Caco-2 (cell line): ENCODE measurements around the gene HINFP. TPM values are rescaled to one million over a fixed set of nuclear protein-coding genes. Genes with fewer than 3 reads are reported as not detected.

Source experiments
- BruUV-seq: library from RNA; stranded (reverse); fragments of 400-500 nt; replicated peaks from 2 replicates; lab custom pipeline; 2021; lab: Mats Ljungman, UMichigan
- CTCF ChIA-PET: fragments of 300-600 bp; sonication (Branson Sonifier 250); formaldehyde crosslinking; loops from one replicate; lab custom pipeline; 2022; ENCODE audit warnings: antibody characterized with exemption; lab: Charles Lee
- POLR2A ChIA-PET: fragments of 300-600 bp; sonication (Branson Sonifier 250); formaldehyde crosslinking; loops from one replicate; lab custom pipeline; 2022; ENCODE audit warnings: antibody characterized with exemption; lab: Charles Lee
- DNase-seq, 2 experiments: peaks; one replicate each; pipeline versions ENCODE4 v3.0.0 to v3.0.0-alpha.2; 2020 to 2022
- H3K27me3 ChIP-seq: replicated peaks from 2 replicates; pipeline ENCODE4 v1.6.0; 2011; ENCODE audit warnings: low read length; ENCODE audit not compliant: control insufficient read depth, insufficient read depth
- H3K36me3 ChIP-seq: 2 replicates; pipeline ENCODE4 v1.5.1; 2011; ENCODE audit warnings: low read length; ENCODE audit not compliant: control insufficient read depth, insufficient read depth
- H3K4me1 ChIP-seq: fragments of 250-450 bp; sonication (Bioruptor Pico); 2 replicates; pipeline ENCODE4 v1.5.1; 2020; ENCODE audit warnings: mild to moderate bottlenecking
- H3K4me3 ChIP-seq: 2 replicates; pipeline ENCODE4 v1.5.1; 2011; ENCODE audit warnings: low read depth, mild to moderate bottlenecking, control low read depth, low read length
- H3K9me3 ChIP-seq: fragments of 250-450 bp; sonication (Bioruptor Pico); 2 replicates; pipeline ENCODE4 v1.5.1; 2020; ENCODE audit warnings: mild to moderate bottlenecking, moderate library complexity
- H3K27ac Mint-ChIP-seq: one replicate; pipeline ENCODE4 v1.8.0; 2022; ENCODE audit warnings: mixed read lengths; ENCODE audit not compliant: unreplicated experiment
- H3K27me3 Mint-ChIP-seq: one replicate; pipeline ENCODE4 v1.8.0; 2022; ENCODE audit warnings: mixed read lengths; ENCODE audit not compliant: insufficient read depth, unreplicated experiment
- H3K36me3 Mint-ChIP-seq: one replicate; pipeline ENCODE4 v1.8.0; 2022; ENCODE audit warnings: mild to moderate bottlenecking, mixed read lengths; ENCODE audit not compliant: insufficient read depth, unreplicated experiment
- H3K4me1 Mint-ChIP-seq: one replicate; pipeline ENCODE4 v1.8.0; 2022; ENCODE audit warnings: low read depth, mixed read lengths; ENCODE audit not compliant: unreplicated experiment
- H3K4me3 Mint-ChIP-seq: one replicate; pipeline ENCODE4 v1.8.0; 2022; ENCODE audit warnings: mild to moderate bottlenecking, moderate library complexity, mixed read lengths; ENCODE audit not compliant: unreplicated experiment
- H3K9me3 Mint-ChIP-seq: one replicate; pipeline ENCODE4 v1.8.0; 2022; ENCODE audit warnings: mixed read lengths; ENCODE audit not compliant: unreplicated experiment
- intact Hi-C: fragments of 100-400 bp; cut with micrococcal nuclease; formaldehyde crosslinking; loops from one replicate; pipeline ENCODE4 v1.10.0; 2022; ENCODE audit not compliant: unreplicated experiment
- total RNA-seq: library from RNA; stranded (reverse); gene quantifications from 2 replicates; pipeline ENCODE4 v1.2.3, GENCODE V29; 2022
- TF ChIP-seq, protein P1 (sequence below), 2 experiments: fragments of 200-600 bp in 1 of 2; IDR thresholded peaks; 1 replicate in 1 of 2; 2 replicates in 1 of 2; pipeline versions ENCODE4 v1.5.1 to v1.8.0; 2011 to 2022; ENCODE audit warnings: antibody characterized with exemption in 1 of 2, control low read depth in 1 of 2, inconsistent platforms in 1 of 2, low read depth in 1 of 2, low read length in 1 of 2, mild to moderate bottlenecking in 1 of 2, moderate library complexity in 1 of 2; ENCODE audit not compliant: insufficient read depth in 1 of 2, severe bottlenecking in 1 of 2, unreplicated experiment in 1 of 2

HINFP gene
- total RNA-seq, 1 experiment from 2014 or later: 61.6 TPM

DNA sequence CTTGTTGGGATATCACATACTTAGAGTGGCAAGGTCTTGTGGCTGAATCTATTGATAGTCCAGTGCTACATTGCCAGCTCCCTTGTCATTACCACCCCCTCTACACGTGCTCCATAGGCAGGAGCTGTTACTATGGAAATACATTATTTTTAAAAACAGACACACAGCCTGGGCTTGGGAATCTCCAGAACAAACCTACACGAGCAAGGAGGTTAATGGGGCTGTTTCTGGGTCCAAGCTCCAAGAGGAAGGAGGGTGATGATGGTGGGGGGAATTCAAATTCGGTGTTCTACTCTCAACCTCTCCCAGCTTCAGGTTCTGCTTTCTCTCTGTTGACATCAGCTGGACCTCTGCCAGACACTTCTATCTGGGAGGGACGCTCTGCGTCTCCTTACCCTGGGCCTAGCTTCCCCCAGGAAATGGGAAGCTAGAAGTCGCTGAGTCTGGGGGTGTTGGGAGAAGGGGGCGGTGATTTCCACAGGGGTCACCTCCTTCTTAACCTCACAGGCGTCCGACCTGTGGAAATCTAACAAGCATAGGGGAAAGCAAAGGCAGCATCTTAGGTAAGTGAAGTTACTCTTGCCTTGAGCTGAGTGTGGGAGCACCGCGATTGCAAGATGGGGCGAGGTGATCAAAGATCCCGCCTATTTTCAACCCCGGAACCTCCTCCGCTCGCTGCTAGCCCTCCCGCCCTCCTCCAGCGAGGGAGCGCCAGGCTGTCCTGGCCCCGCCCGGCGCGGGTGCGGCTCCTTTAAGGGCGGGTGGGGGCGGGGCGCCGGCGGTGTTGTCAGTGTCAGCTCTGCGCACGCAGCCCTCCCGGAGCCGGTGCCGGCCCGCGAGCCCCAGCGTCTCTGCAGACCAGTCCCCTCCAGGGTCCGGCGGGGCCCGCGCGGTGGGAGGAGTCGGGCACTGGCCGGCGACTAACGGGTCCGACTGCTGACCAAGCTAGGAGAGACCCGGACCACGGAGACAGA is 14.5 kb upstream of the HINFP start, which contains the start of gene C2CD2L:
Gene C2CD2L (plus strand): TSS at position 781 of the 974 bp plus-strand sequence. CDS start 398 bp downstream, outside the sequence.
- Mint-ChIP-seq H3K4me3 (peak within 1 kb of the TSS; percentile 79), H3K27me3 (no peaks in the 10 kb centered on the region), H3K4me1 (peaks cover 25% of the 10 kb centered on the region), H3K9me3 (no peaks in the 10 kb centered on the region), H3K27ac (peak within 1 kb of the TSS; percentile 79), H3K36me3 (peaks cover 42% of the 10 kb centered on the region)
- TF ChIP-seq, protein P1, sequence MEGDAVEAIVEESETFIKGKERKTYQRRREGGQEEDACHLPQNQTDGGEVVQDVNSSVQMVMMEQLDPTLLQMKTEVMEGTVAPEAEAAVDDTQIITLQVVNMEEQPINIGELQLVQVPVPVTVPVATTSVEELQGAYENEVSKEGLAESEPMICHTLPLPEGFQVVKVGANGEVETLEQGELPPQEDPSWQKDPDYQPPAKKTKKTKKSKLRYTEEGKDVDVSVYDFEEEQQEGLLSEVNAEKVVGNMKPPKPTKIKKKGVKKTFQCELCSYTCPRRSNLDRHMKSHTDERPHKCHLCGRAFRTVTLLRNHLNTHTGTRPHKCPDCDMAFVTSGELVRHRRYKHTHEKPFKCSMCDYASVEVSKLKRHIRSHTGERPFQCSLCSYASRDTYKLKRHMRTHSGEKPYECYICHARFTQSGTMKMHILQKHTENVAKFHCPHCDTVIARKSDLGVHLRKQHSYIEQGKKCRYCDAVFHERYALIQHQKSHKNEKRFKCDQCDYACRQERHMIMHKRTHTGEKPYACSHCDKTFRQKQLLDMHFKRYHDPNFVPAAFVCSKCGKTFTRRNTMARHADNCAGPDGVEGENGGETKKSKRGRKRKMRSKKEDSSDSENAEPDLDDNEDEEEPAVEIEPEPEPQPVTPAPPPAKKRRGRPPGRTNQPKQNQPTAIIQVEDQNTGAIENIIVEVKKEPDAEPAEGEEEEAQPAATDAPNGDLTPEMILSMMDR (IDR thresholded peaks at IDR 0.05; ENCODE audit: insufficient read depth in 1 of 2, low read depth in 1 of 2, low read length in 1 of 2, severe bottlenecking in 1 of 2, unreplicated experiment in 1 of 2): no peak
- H3K4me3 ChIP-seq: peak within 1 kb of the TSS; percentile 85
- peak; percentile 95 for DNase-seq
- ChIA-PET POLR2A (interaction anchor here (0.6 to 1.9 kb wide), 9 partner anchors 12 to 210 kb away, joined by 3 to 29 read pairs (median 8); partner anchors contain the start of genes CBL, HINFP, HMBS and MCAM), CTCF (interaction anchor here (0.6 to 1.8 kb wide), 10 partner anchors 11 to 99 kb away, joined by 3 to 10 read pairs (median 3); partner anchors contain the start of genes CBL, HINFP, HMBS and VPS11)
- H3K36me3 ChIP-seq: 0 out of 2 replicates have a peak, but pooled peaks cover under 1% of the 10 kb centered on the region
- H3K9me3 ChIP-seq: no peaks in the 10 kb centered on the region
- peaks cover 29% of the 10 kb centered on the region for H3K4me1 ChIP-seq
- BruUV-seq: TSS peak; percentile 62
- intact Hi-C loops: loop anchor here (1.0 to 2.0 kb wide), 3 partner anchors 14 to 90 kb away; partner anchors contain the start of genes HINFP and HMBS
- H3K27me3 ChIP-seq: no peaks in the 10 kb centered on the region

DNA sequence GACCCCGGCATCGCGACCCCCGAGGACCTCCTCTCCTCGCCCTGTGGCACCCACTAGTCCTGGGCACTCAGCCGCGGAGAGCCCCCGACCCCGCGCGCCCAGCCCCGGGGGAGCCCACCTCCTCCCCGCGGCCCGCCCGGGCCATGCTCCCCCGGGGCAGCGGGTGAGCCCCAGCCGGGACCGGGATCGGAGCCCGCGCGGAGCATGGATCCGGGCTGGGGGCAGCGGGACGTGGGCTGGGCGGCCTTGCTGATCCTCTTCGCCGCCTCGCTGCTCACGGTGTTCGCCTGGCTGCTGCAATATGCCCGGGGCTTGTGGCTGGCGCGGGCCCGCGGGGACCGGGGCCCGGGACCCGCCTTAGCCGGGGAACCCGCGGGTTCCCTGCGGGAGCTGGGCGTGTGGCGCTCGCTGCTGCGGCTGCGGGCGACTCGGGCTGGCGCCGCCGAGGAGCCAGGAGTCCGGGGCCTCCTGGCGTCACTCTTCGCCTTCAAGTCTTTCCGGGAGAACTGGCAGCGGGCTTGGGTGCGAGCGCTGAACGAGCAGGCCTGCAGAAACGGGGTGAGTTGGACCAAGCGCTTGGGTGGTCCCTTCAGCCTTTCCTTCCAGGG is 13.7 kb upstream of the HINFP start:
- Histone ChIP-seq H3K36me3 (0 out of 2 replicates have a peak, but pooled peaks cover 2% of the 10 kb centered on the region), H3K4me1 (peaks cover 29% of the 10 kb centered on the region), H3K27me3 (no peaks in the 10 kb centered on the region), H3K9me3 (no peaks in the 10 kb centered on the region), H3K4me3 (peak overlapping the region; percentile 85)
- intact Hi-C loops: loop anchor here (1.0 to 2.0 kb wide), 3 partner anchors 14 to 90 kb away; partner anchors contain the start of genes HINFP and HMBS
- DNase-seq: peak in 1 of 2 experiments; percentile 52
- Mint-ChIP-seq H3K27me3 (no peaks in the 10 kb centered on the region), H3K4me3 (peak overlapping the region; percentile 79), H3K36me3 (peaks cover 34% of the 10 kb centered on the region), H3K4me1 (peaks cover 25% of the 10 kb centered on the region), H3K9me3 (no peaks in the 10 kb centered on the region), H3K27ac (peak overlapping the region; percentile 27)
- no TSS peak for BruUV-seq
- ChIA-PET POLR2A (interaction anchor here (1.0 to 1.9 kb wide), 7 partner anchors 11 to 40 kb away, joined by 3 to 29 read pairs (median 13); partner anchors contain the start of genes HINFP, HMBS and VPS11), CTCF (interaction anchor here (0.6 to 1.8 kb wide), 7 partner anchors 13 to 98 kb away, joined by 3 to 10 read pairs (median 3); partner anchors contain the start of genes CBL, HINFP and VPS11)
- TF ChIP-seq, protein P1 (IDR thresholded peaks at IDR 0.05; ENCODE audit: insufficient read depth in 1 of 2, low read depth in 1 of 2, low read length in 1 of 2, severe bottlenecking in 1 of 2, unreplicated experiment in 1 of 2): no peak
